SJCRH30 (cell line): ENCODE data around the gene HAND2. TPM values are rescaled to one million over a fixed set of nuclear protein-coding genes. Genes with fewer than 3 reads are reported as not detected.
A peak's percentile ranks its signal among the peaks of the same experiment; 100 is the strongest.

ENCODE experiments used
- DNase-seq, 2 experiments: peaks; one replicate each; pipeline ENCODE4 v3.0.0-alpha.2; 2015 to 2020
- H3K27ac ChIP-seq: fragments of 250-450 bp; sonication (Bioruptor Pico); 2 replicates; pipeline ENCODE4 v1.5.1; 2020; ENCODE audit warnings: mild to moderate bottlenecking, moderate library complexity
- H3K27me3 ChIP-seq: fragments of 250-450 bp; sonication (Bioruptor Pico); 2 replicates; pipeline ENCODE4 v1.5.1; 2020; ENCODE audit warnings: mild to moderate bottlenecking, moderate library complexity
- H3K36me3 ChIP-seq: fragments of 250-450 bp; sonication (Bioruptor Pico); 2 replicates; pipeline ENCODE4 v1.5.1; 2020; ENCODE audit warnings: mild to moderate bottlenecking, moderate library complexity
- H3K4me1 ChIP-seq: fragments of 250-450 bp; sonication (Bioruptor Pico); 2 replicates; pipeline ENCODE4 v1.5.1; 2020; ENCODE audit warnings: mild to moderate bottlenecking, moderate library complexity
- H3K4me3 ChIP-seq: fragments of 250-450 bp; sonication (Bioruptor Pico); 2 replicates; pipeline ENCODE4 v1.5.1; 2020; ENCODE audit warnings: mild to moderate bottlenecking, moderate library complexity
- H3K9me3 ChIP-seq: fragments of 250-450 bp; sonication (Bioruptor Pico); replicated peaks from 2 replicates; pipeline ENCODE4 v1.5.1; 2020; ENCODE audit warnings: mild to moderate bottlenecking, moderate library complexity
- total RNA-seq: library from RNA; depleted of rRNA; stranded (reverse); fragments of >200 nt; shearing (Covaris generic); gene quantifications from 2 replicates; pipeline ENCODE4 v1.2.3, GENCODE V29; 2014

Gene HAND2
- total RNA-seq, 1 experiment from 2014 or later = 3.4 TPM

- no peaks in the 10 kb centered on the region for H3K27me3 ChIP-seq
- DNase-seq = no peak
- H3K36me3 ChIP-seq = no peaks in the 10 kb centered on the region
- no peak overlapping the region for H3K27ac ChIP-seq
- H3K4me3 ChIP-seq = no peak overlapping the region
- no peaks in the 10 kb centered on the region for H3K9me3 ChIP-seq
- H3K4me1 ChIP-seq = no peaks in the 10 kb centered on the region
Observed at GRCh38 chr4:173543266-173543665, 13.2 kb upstream of the HAND2 start.

GRCh38 chr4:173539986-173540385 lies 10.0 kb upstream of the HAND2 start:
- H3K4me3 ChIP-seq = no peak overlapping the region
- no peak for DNase-seq
- H3K9me3 ChIP-seq = no peaks in the 10 kb centered on the region
- no peaks in the 10 kb centered on the region for H3K36me3 ChIP-seq
- H3K27ac ChIP-seq = no peak overlapping the region
- H3K4me1 ChIP-seq = no peaks in the 10 kb centered on the region
- no peaks in the 10 kb centered on the region for H3K27me3 ChIP-seq

GRCh38 chr4:173538909-173539445 lies 8.9 kb upstream of the HAND2 start:
- Histone ChIP-seq H3K27me3 (no peaks in the 10 kb centered on the region), H3K9me3 (no peaks in the 10 kb centered on the region), H3K4me3 (no peak overlapping the region), H3K27ac (no peak overlapping the region), H3K4me1 (no peaks in the 10 kb centered on the region), H3K36me3 (no peaks in the 10 kb centered on the region)
- no peak for DNase-seq

- no peak overlapping the region for H3K27ac ChIP-seq
- H3K27me3 ChIP-seq = no peaks in the 10 kb centered on the region
- no peak for DNase-seq
- H3K9me3 ChIP-seq = no peaks in the 10 kb centered on the region
- H3K4me3 ChIP-seq = no peak overlapping the region
- no peaks in the 10 kb centered on the region for H3K4me1 ChIP-seq
- H3K36me3 ChIP-seq = no peaks in the 10 kb centered on the region
Observed at GRCh38 chr4:173538148-173538908, 8.3 kb upstream of the HAND2 start.

GRCh38 chr4:173537613-173538147 lies 7.7 kb upstream of the HAND2 start:
- Histone ChIP-seq H3K4me3 (no peak overlapping the region), H3K9me3 (no peaks in the 10 kb centered on the region), H3K36me3 (no peaks in the 10 kb centered on the region), H3K27ac (no peak overlapping the region), H3K27me3 (no peaks in the 10 kb centered on the region), H3K4me1 (no peaks in the 10 kb centered on the region)
- no peak for DNase-seq

- H3K27ac ChIP-seq = no peak overlapping the region
- H3K4me3 ChIP-seq = no peak overlapping the region
- H3K9me3 ChIP-seq = no peaks in the 10 kb centered on the region
- H3K36me3 ChIP-seq = no peaks in the 10 kb centered on the region
- H3K27me3 ChIP-seq = no peaks in the 10 kb centered on the region
- no peaks in the 10 kb centered on the region for H3K4me1 ChIP-seq
- no peak for DNase-seq
Observed at GRCh38 chr4:173536808-173537429, 6.9 kb upstream of the HAND2 start.

- H3K36me3 ChIP-seq = no peaks in the 10 kb centered on the region
- no peak overlapping the region for H3K27ac ChIP-seq
- H3K27me3 ChIP-seq = no peaks in the 10 kb centered on the region
- no peak overlapping the region for H3K4me3 ChIP-seq
- H3K4me1 ChIP-seq = no peaks in the 10 kb centered on the region
- H3K9me3 ChIP-seq = no peaks in the 10 kb centered on the region
- no peak for DNase-seq
Observed at GRCh38 chr4:173535957-173536356, 5.9 kb upstream of the HAND2 start.

- H3K4me3 ChIP-seq = no peak overlapping the region
- no peaks in the 10 kb centered on the region for H3K9me3 ChIP-seq
- H3K4me1 ChIP-seq = no peaks in the 10 kb centered on the region
- H3K27me3 ChIP-seq = no peaks in the 10 kb centered on the region
- DNase-seq = no peak
- H3K36me3 ChIP-seq = no peaks in the 10 kb centered on the region
- no peak overlapping the region for H3K27ac ChIP-seq
Observed at GRCh38 chr4:173535165-173535902, 5.3 kb upstream of the HAND2 start.

GRCh38 chr4:173534434-173534833 lies 4.4 kb upstream of the HAND2 start:
- DNase-seq = no peak
- H3K4me3 ChIP-seq = no peak overlapping the region
- H3K9me3 ChIP-seq = no peaks in the 10 kb centered on the region
- no peaks in the 10 kb centered on the region for H3K36me3 ChIP-seq
- no peaks in the 10 kb centered on the region for H3K4me1 ChIP-seq
- H3K27ac ChIP-seq = no peak overlapping the region
- H3K27me3 ChIP-seq = no peaks in the 10 kb centered on the region

- no peak for DNase-seq
- Histone ChIP-seq H3K9me3 (no peaks in the 10 kb centered on the region), H3K4me3 (no peak overlapping the region), H3K27ac (no peak overlapping the region), H3K27me3 (no peaks in the 10 kb centered on the region), H3K4me1 (no peaks in the 10 kb centered on the region), H3K36me3 (no peaks in the 10 kb centered on the region)
Observed at GRCh38 chr4:173532725-173533511, 2.9 kb upstream of the HAND2 start.

- H3K4me3 ChIP-seq = no peak overlapping the region
- H3K4me1 ChIP-seq = no peaks in the 10 kb centered on the region
- H3K27me3 ChIP-seq = no peaks in the 10 kb centered on the region
- no peaks in the 10 kb centered on the region for H3K9me3 ChIP-seq
- no peaks in the 10 kb centered on the region for H3K36me3 ChIP-seq
- DNase-seq = no peak
- no peak overlapping the region for H3K27ac ChIP-seq
Observed at GRCh38 chr4:173531086-173531965, 1.3 kb upstream of the HAND2 start.

- Histone ChIP-seq H3K9me3 (no peaks in the 10 kb centered on the region), H3K4me3 (peak overlapping the region; percentile 65), H3K27me3 (no peaks in the 10 kb centered on the region), H3K4me1 (no peaks in the 10 kb centered on the region), H3K36me3 (no peaks in the 10 kb centered on the region), H3K27ac (no peak overlapping the region; the same call in 1 of the 2 replicates)
- no peak for DNase-seq
Observed at GRCh38 chr4:173530326-173531085, 477 bp upstream of the HAND2 start.
